Fibroblast of lung (primary cell): ENCODE results near the gene MAP1LC3B2.

ENCODE experiments used
- CTCF ChIP-seq, 2 donors: IDR thresholded peaks in 1 of 2; conservative IDR thresholded peaks in 1 of 2; 1 replicate in 1 of 2; 2 replicates in 1 of 2; pipeline ENCODE4 v1.5.1; 2011 to 2012; ENCODE audit warnings: low read length in 2 of 2, control low read depth in 1 of 2, inconsistent platforms in 1 of 2, low read depth in 1 of 2, mild to moderate bottlenecking in 1 of 2
- EZH2 ChIP-seq: IDR thresholded peaks from 2 replicates; pipeline ENCODE4 v1.5.1; 2012; ENCODE audit warnings: low read length, control low read depth, mild to moderate bottlenecking; ENCODE audit errors: missing control alignments

- TF ChIP-seq EZH2 = no peak
- no peak for TF ChIP-seq CTCF (conservative IDR thresholded peaks at IDR 0.05 in 1 of 2, IDR thresholded peaks at IDR 0.05 in 1 of 2; ENCODE audit: low read depth in 1 of 2, low read length in 2 of 2)
Observed at GRCh38 chr12:116534311-116535121, 24.7 kb upstream of the MAP1LC3B2 start.
